ENCODE results near the gene ZNF140.

ZNF140 gene

DNA sequence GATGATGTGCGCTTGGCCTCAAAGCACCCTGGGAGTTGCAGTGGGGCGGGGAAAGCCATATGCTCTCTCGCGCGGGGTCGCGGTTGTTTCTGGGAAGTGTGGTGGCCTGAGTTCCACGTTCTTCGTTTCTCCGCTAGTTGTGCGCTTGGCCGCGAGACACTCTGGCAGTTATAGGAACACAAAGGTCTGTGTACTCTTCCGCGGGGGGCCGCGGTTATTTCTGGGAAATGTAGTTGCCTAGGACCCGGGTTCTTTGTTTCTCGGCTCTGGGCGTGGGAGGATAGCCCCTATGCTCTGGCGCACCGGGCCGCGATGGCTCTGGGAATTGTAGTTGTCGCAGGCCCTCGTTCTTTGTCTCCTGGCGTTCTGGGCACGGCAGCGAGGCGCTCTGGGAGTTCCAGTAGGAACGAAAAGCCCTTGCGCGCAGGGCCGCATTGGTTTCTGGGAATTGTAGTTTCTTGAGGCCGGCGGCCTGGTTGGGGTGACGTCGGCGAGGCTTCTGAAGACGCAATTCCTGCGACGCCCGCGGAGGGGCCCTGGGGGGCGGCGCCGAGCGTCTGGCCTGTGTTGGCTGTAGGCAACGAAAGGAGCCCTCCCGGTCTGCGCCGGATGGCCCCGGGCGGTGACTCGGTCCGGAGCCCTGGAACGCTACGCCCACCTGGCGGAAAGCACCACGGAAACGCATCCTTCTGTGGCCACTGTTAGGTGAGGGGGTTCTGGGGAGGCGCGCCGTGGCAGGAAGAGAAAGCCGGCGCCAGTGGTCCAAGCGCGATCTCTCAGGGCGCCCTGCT lies at the start of gene ZNF140:
Gene ZNF140 (plus strand): TSS at position 556 of the 791 bp plus-strand sequence. CDS start 398 bp downstream, outside the sequence.
- DNase-seq (ENCODE audit: low read depth in 2 of 2) = peak; percentile 82 to 84

- DNase-seq (ENCODE audit: low read depth in 2 of 2) = peak; percentile 90 to 94
These were observed 43.3 kb upstream of the ZNF140 start, which contains the start of gene ZNF84 for GRCh38 chr12:133037207-133038005. Gene ZNF84, plus strand, starts transcription at chr12:133037509. Its CDS starts 3,959 bp downstream, at chr12:133041468.

DNA sequence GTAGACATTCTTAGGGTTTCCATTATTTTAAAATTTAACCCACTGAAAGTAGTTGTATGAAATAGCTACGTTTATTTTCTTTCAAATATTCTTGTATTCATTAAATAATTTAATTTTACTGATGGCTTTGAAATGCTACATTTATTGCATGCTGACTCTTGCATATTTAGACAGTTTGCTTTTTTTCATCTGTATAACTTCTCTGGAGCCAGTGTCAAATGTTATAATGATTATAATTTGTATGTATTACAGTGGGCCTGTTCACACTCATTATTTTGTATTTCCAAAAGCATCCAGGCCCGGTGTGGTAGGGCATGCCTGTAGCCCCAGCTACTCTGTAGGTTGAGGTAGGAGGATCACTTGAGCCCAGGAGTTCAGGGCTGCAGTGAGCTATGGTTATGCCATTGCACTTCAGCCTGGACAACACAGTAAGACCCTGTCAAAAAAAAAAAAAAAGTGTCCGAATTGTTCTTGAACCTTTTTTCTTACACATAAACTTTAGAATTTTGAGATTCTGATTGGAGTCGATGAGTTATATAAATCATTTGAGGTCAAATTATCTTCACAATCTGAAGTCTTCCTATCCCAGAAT lies 42.5 kb upstream of the ZNF140 start:
- no peak for DNase-seq (ENCODE audit: low read depth in 2 of 2)

DNA sequence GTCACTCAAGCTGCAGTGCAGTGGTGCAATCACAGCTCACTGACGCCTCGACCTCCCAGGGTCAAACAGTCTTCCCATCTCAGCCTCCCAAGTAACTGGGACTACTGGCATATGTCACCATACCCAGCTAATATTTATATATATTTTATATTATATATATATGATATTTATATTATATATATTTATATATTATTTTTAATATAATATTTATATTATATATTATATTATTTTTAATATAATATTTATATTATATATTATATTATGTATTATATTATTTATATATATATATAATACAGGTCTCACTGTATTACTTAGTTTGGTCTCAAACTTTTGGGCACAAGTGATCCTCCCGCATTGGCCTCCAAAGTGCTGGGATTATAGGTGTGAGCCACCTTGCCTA lies 34.0 kb upstream of the ZNF140 start:
- no peak for DNase-seq (ENCODE audit: low read depth in 2 of 2)

DNA sequence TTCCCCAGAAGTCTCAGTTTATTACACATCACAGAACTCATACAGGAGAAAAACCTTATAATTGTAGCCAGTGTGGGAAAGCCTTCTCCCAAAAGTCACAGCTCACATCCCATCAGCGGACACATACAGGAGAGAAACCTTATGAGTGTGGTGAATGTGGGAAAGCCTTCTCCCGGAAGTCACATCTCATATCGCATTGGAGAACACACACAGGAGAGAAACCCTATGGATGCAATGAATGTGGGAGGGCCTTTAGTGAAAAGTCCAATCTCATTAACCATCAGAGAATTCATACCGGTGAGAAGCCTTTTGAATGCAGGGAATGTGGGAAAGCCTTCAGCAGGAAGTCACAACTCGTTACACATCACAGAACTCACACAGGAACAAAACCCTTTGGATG lies 23.3 kb upstream of the ZNF140 start:
- DNase-seq (ENCODE audit: low read depth in 2 of 2) = no peak

DNA sequence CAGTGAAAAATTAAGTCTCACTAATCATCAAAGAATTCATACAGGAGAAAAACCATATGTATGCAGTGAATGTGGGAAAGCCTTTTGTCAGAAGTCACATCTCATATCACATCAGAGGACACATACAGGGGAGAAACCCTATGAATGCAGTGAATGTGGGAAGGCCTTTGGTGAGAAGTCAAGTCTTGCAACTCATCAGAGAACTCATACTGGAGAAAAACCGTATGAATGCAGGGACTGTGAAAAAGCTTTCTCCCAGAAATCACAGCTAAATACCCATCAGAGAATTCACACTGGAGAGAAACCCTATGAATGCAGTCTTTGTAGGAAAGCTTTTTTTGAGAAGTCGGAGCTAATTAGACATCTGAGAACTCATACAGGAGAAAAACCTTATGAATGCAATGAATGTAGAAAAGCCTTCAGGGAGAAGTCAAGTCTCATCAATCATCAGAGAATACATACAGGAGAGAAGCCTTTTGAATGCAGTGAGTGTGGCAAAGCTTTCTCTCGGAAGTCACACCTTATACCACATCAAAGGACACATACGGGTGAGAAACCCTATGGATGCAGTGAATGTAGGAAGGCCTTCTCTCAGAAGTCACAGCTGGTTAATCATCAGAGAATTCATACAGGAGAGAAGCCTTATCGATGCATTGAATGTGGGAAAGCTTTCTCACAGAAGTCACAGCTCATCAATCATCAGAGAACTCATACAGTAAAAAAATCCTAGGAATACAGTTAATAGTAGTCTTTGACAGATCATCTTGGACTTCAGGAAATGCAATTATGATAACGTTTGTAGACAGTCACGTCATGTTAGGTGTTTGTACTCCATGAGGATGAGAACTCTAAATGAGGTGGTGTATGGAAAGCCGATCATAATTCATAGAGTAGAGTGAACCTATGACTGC lies 22.3 kb upstream of the ZNF140 start:
- DNase-seq (ENCODE audit: low read depth in 2 of 2) = no peak

DNA sequence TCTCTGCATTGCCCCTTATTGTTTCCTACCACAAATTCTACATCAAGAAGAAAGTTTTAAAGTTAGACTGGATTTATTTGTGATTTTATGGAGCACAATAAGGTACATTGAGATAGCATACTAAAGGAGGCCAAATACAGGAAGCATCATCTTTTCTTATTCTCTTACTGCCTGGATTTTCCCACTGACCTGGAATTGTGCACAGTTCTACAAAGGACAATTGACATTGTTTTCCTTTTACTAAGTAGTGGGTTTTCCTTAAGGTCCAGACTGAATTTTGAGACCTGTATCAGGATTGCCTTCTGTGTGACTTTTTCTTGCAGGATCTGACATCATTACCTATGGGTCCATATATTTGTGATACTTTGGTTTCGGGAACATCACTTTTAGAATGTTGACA lies 18.8 kb upstream of the ZNF140 start:
- no peak for DNase-seq (ENCODE audit: low read depth in 2 of 2)

DNA sequence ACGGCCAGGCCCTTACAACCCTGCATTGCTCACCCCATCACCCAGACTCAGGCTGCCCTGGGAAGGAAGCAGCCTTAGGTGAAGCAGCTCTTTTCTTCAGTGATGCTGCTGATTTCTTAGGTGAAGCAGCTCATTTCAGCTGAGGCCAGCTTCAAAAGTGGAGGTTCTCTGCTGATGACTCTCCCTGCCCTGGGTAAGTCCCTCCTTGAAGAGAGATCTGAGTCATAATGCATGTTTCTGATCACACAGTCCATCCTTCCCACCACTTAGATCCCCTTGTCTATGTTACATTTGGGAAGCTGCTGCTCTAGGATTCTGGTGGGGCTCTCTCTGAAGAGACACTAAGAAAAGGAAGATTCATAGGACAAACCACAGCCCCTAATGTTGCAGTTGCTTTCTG lies 17.2 kb upstream of the ZNF140 start:
- DNase-seq (ENCODE audit: low read depth in 2 of 2) = no peak

DNA sequence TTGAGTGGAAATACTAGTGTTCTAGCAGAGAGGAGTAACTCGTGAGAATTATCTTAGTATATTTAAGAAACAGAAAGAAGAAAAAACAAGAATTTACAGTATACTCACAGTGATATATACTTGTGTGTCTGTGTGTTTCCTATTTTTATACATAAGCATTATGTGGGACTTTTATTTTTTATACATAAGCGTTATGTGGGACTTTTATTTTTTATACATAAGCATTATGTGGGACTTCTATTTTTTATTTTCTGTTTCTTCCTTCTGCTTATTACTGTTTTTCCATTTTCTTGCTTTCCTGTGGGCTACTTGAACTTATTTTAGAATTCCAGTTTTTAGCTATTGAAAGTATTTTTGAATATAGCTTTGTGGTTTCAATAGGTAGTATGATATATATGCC lies 6.9 kb upstream of the ZNF140 start:
- DNase-seq (ENCODE audit: low read depth in 2 of 2) = no peak

DNA sequence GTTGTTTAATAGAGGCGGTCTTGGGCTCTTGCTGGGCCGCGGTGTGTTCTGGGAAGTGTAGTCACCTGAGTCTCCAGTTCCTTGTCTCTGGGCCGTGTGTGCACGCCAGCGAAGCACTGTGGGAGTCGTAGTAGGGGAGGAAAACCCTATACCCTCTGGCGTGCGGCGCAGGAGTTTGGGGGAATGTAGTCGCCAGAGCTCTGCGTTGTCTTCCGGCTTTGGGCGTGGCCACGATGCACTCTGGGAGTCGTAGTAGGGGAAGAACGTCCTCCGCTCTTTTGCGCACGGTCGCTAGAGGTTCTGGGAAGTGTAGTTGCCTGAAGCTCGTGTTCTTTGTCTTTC lies 726 bp upstream of the ZNF140 start:
- DNase-seq (ENCODE audit: low read depth in 2 of 2) = peak; percentile 87 to 90

DNA sequence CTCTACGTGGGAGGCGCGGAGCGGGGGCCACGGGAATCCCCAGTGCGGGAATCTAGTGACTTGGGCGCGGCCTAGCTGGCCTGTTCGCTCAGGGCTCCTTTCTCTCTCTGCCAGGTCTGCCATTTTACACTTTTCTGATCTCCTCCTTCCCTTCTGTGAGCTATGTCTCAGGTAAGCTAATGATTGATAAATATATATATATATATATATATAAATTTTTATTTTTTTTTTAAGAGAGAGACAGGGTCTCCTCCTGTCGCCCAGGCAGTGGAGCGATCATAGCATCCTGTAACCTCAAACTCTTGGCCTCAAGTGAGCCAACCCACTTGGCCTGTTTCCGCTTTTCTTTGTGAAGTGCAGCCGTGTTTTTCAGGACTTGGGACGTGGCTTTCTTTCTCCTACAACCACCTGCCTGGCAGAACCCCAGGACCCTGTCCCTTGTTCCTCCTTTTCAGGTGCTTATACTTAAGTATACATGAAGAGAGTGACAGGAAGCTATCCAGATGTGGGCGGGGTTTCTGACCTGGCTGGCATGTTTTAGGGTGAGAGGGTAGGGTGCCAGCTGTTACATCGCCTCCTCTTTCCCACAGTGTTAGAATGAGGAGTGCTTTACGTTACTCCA lies 547 bp downstream of the ZNF140 start:
- no peak for DNase-seq (ENCODE audit: low read depth in 2 of 2)

DNA sequence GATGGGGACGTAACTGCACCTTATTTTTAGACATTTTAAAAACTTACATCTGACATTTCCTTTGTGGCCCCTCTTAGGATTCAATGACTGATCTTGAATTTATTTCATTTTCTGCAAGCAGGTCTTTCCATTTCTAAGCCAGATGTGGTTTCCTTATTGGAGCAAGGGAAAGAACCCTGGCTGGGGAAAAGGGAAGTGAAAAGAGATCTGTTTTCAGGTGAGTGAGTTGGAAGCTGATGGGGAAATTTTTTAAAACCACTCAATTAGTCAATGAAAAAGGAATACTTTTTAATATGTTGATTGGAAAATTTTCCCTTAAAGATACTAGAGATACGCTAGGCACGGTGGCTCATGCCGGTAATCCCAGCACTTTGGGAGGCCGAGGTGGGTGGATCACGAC lies 2.6 kb downstream of the ZNF140 start:
- DNase-seq (ENCODE audit: low read depth in 2 of 2) = no peak

GRCh38 chr12:133105620-133106019 lies 24.9 kb downstream of the ZNF140 start:
- no peak for DNase-seq (ENCODE audit: low read depth in 2 of 2)

DNA sequence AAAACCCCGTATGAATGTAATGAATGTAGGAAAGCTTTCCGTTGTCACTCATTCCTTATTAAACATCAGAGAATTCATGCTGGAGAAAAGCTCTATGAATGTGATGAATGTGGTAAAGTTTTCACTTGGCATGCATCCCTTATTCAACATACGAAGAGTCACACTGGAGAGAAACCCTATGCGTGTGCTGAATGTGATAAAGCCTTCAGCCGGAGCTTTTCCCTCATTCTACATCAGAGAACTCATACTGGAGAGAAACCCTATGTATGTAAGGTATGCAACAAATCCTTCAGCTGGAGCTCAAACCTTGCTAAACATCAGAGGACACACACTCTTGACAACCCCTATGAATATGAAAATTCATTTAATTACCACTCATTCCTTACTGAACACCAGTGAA lies 25.5 kb downstream of the ZNF140 start:
- no peak for DNase-seq (ENCODE audit: low read depth in 2 of 2)

- DNase-seq (ENCODE audit: low read depth in 2 of 2) = no peak
These were observed 26.4 kb downstream of the ZNF140 start for GRCh38 chr12:133107121-133107520.

DNA sequence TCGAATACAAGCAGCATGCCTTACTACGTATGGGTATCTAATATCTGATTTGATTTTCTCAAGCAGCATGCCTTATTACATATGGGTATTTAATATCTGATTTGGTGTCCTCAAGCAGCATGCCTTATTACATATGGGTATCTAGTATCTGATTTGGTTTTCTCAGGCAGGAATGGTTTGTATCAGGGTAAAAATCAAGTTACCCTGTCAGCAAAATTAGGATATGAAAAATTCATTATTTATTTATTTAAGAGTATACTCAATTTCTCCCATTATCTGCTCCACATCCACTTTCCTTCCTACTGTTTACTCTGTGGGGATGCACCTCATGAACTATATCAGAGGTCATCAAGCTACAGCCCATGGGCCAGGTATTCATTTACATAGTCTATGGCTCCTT lies 27.4 kb downstream of the ZNF140 start:
- no peak for DNase-seq (ENCODE audit: low read depth in 2 of 2)

DNA sequence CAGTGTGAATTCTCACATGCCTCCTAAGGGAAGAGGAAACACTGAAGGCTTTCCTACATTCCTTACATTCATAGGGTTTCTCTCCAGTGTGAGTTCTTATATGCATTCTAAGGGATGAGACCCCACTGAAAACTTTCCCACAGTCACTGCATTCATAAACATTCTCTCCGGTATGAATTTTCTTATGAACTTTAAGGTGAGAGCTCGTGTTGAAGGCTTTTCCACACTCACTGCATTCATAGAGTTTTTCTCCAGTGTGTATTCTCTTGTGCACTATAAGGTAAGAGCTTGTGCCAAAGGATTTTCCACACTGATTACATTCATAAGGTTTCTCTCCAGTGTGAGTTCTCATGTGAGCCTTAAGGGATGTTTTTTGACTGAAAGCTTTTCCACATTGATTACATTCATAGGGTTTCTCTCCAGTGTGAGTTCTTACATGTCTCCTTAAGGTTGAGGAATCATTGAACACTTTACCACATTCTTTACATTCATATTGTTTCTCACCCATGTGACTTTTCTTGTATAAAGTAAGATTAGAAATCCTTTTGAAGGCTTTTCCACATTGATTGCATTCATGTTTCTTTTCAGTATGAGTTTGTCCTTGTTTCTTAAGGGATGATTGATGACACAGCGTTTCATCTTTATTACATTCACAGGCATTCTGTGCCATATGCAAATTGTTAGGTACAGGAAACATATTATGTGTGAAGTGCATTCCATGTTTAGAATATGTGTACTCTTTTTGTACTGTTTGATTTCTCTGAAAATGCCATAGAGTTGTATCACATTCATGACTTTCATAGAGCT lies 39.9 kb downstream of the ZNF140 start:
- DNase-seq (ENCODE audit: low read depth in 2 of 2) = no peak

DNA sequence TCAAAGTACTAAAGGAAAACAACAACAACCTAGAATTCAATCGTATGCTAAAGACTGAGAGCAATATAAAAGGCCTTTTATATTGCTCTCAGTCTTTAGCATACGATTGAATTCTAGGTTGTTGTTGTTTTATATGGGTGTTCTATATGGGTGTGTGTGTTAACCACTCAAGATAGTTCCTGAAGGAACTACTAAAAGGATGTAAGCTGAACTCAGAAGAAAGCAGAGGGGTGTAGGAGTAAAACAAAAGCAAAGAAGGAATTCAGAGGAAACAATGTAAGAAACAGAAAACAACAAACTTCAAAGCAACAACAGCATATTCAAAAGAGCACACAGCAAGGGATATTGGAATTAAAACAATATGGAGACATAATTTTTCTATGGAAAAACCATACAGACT lies 44.0 kb downstream of the ZNF140 start:
- DNase-seq (ENCODE audit: low read depth in 2 of 2) = no peak

GRCh38 chr12:133129368-133130037 lies 48.8 kb downstream of the ZNF140 start:
- DNase-seq (ENCODE audit: low read depth in 2 of 2) = no peak

All from stimulated activated CD4-positive, alpha-beta T cell treated with anti-CD3 and anti-CD28 coated beads, Interleukin-1b, Interleukin-23, amount 100 ng/mL, for 1 hour (primary cell).